GM21515 (cell line): ENCODE data around the gene PRR5.

Experiments used
- ATAC-seq: cut with Tn5 transposase; IDR thresholded peaks from one replicate; pipeline ENCODE4 v1.9.1; 2021; ENCODE audit not compliant: unreplicated experiment

PRR5 gene

GRCh38 chr22:44711690-44712555 lies 9.9 kb downstream of the PRR5 start:
- no peak for ATAC-seq

GRCh38 chr22:44712962-44713361 lies 11.0 kb downstream of the PRR5 start:
- no peak for ATAC-seq

- ATAC-seq = no peak
Measured at GRCh38 chr22:44714703-44715350, 12.8 kb downstream of the PRR5 start.

GRCh38 chr22:44718418-44718817 lies 16.4 kb downstream of the PRR5 start:
- no peak for ATAC-seq

GRCh38 chr22:44719586-44720368 lies 17.8 kb downstream of the PRR5 start:
- no peak for ATAC-seq

GRCh38 chr22:44721213-44721612 lies 19.2 kb downstream of the PRR5 start:
- ATAC-seq = no peak

- no peak for ATAC-seq
Measured at GRCh38 chr22:44722611-44723010, 20.6 kb downstream of the PRR5 start.

GRCh38 chr22:44723801-44724200 lies 21.8 kb downstream of the PRR5 start:
- no peak for ATAC-seq

- no peak for ATAC-seq
Measured at GRCh38 chr22:44724416-44724815, 22.4 kb downstream of the PRR5 start.

GRCh38 chr22:44724859-44725258 lies 22.9 kb downstream of the PRR5 start:
- ATAC-seq = no peak

GRCh38 chr22:44726439-44726838 lies 24.4 kb downstream of the PRR5 start:
- no peak for ATAC-seq

GRCh38 chr22:44727148-44727547 lies 25.1 kb downstream of the PRR5 start:
- no peak for ATAC-seq

GRCh38 chr22:44727709-44728108 lies 25.7 kb downstream of the PRR5 start:
- no peak for ATAC-seq

- ATAC-seq = no peak
Measured at GRCh38 chr22:44728761-44729324, 26.8 kb downstream of the PRR5 start.

- no peak for ATAC-seq
Measured at GRCh38 chr22:44729391-44730021, 27.5 kb downstream of the PRR5 start.

GRCh38 chr22:44730022-44730393 lies 28.0 kb downstream of the PRR5 start:
- ATAC-seq = no peak

- no peak for ATAC-seq
Measured at GRCh38 chr22:44730490-44731356, 28.7 kb downstream of the PRR5 start.

GRCh38 chr22:44731357-44731970 lies 29.5 kb downstream of the PRR5 start:
- ATAC-seq = no peak

GRCh38 chr22:44732017-44732561 lies 30.1 kb downstream of the PRR5 start:
- no peak for ATAC-seq
